ENCODE results near the gene OVAAL. TPM values are rescaled to one million over a fixed set of nuclear protein-coding genes. Genes with fewer than 3 reads are reported as not detected.
A peak's percentile ranks its signal among the peaks of the same experiment; 100 is the strongest.

OVAAL gene
- total RNA-seq, 3 donors from 2014 or later (not counting 1 experiment from before 2014, with no cell fraction given) = not detected

- H3K36me3 Mint-ChIP-seq = no peaks in the 10 kb centered on the region
- H3K27ac Mint-ChIP-seq = no peak overlapping the region
- peaks cover 19 to 42% of the 10 kb centered on the region in 2 donors for H3K27me3 Mint-ChIP-seq (ENCODE audit: low read depth in 2 of 2)
- H3K9me3 ChIP-seq (ENCODE audit: control insufficient read depth, insufficient read depth, low read length) = no peaks in the 10 kb centered on the region
- ATAC-seq (peak in 1 of 3 donors; percentile 8), DNase-seq (no peak)
- no peaks in the 10 kb centered on the region for H3K4me1 Mint-ChIP-seq
- H3K4me3 ChIP-seq (ENCODE audit: low read length) = no peak overlapping the region
- intact Hi-C loops (cut with micrococcal nuclease) = no loop called here
- no peaks in the 10 kb centered on the region for H3K27me3 ChIP-seq (ENCODE audit: control insufficient read depth, insufficient read depth, low read length)
- no peaks in the 10 kb centered on the region for H3K36me3 ChIP-seq (ENCODE audit: control insufficient read depth, insufficient read depth, low read length)
- no peaks in the 10 kb centered on the region for H3K9me3 Mint-ChIP-seq
- TF ChIP-seq, protein P1, sequence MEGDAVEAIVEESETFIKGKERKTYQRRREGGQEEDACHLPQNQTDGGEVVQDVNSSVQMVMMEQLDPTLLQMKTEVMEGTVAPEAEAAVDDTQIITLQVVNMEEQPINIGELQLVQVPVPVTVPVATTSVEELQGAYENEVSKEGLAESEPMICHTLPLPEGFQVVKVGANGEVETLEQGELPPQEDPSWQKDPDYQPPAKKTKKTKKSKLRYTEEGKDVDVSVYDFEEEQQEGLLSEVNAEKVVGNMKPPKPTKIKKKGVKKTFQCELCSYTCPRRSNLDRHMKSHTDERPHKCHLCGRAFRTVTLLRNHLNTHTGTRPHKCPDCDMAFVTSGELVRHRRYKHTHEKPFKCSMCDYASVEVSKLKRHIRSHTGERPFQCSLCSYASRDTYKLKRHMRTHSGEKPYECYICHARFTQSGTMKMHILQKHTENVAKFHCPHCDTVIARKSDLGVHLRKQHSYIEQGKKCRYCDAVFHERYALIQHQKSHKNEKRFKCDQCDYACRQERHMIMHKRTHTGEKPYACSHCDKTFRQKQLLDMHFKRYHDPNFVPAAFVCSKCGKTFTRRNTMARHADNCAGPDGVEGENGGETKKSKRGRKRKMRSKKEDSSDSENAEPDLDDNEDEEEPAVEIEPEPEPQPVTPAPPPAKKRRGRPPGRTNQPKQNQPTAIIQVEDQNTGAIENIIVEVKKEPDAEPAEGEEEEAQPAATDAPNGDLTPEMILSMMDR (IDR thresholded peaks at IDR 0.05) = no peak
- WGBS (ENCODE audit: insufficient coverage) = 84% methylated on average over 10 of the region's 10 CpGs
- H3K27ac ChIP-seq (ENCODE audit: low read length) = no peak overlapping the region
- no peak overlapping the region for H3K4me3 Mint-ChIP-seq
- H3K4me1 ChIP-seq (ENCODE audit: control insufficient read depth, insufficient read depth, low read length) = no peaks in the 10 kb centered on the region
Measured at GRCh38 chr1:180571832-180572636, 13.3 kb downstream of the OVAAL start.

DNA sequence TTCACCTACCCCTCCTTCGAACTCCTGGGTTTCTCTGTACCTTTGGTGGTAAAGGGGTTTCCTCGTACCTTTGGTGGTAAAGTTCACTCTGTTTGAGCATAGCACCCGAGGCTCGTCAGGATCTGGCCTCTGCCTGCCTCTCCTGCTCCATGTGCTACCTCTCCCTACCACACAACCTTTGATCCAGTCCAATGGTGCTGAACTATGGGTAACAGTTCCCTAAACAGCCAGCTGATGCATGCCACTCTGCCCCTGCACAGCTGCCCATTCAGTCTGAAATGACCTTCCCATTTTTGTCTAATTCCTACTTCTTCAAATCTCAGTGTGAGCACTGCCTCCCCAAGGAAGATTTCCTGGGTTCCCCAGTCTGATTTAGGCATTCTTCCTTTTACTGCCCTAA lies 14.0 kb downstream of the OVAAL start:
- H3K4me1 Mint-ChIP-seq = no peaks in the 10 kb centered on the region

DNA sequence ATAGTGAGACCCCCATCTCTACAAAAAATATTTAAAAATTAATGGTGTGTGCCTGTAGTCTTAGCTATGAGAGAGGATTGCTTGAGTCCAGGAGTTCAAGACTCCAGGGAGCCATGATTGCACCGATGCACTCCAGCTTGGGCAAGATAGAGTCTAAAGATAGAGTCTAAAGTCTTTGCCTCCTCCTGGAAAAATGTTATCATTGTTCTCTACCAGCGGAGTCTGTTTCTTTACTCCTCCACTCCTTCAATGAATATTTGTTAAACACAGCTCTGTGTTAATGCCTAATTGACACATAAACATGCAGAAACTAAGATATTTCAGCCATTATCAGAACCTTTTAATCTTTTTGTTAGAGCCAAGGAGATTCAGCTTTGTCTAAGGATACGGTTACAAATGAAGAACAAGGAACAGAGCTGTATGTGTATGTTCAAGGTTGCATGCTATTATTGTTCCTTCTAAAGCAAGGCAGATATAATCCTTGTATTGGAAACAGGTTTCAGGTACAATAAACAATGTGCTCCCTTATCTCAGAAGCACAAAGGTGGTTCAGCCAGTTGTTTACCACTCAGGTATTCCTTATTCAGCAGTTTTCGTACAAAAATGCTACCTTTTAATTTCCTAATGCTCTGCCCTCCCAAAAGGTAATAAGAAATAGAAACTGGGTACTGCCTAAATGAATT lies 15.4 kb downstream of the OVAAL start:
- Histone ChIP-seq H3K4me1 (ENCODE audit: control insufficient read depth, insufficient read depth, low read length) (no peaks in the 10 kb centered on the region), H3K4me3 (ENCODE audit: low read length) (no peak overlapping the region), H3K27me3 (ENCODE audit: control insufficient read depth, insufficient read depth, low read length) (no peaks in the 10 kb centered on the region), H3K36me3 (ENCODE audit: control insufficient read depth, insufficient read depth, low read length) (no peaks in the 10 kb centered on the region), H3K27ac (ENCODE audit: low read length) (no peak overlapping the region), H3K9me3 (ENCODE audit: control insufficient read depth, insufficient read depth, low read length) (no peaks in the 10 kb centered on the region)
- no peaks in the 10 kb centered on the region for H3K36me3 Mint-ChIP-seq
- H3K27me3 Mint-ChIP-seq (ENCODE audit: low read depth in 2 of 2) = peaks cover 12 to 27% of the 10 kb centered on the region in 2 donors
- H3K4me1 Mint-ChIP-seq = no peaks in the 10 kb centered on the region
- H3K9me3 Mint-ChIP-seq = no peaks in the 10 kb centered on the region
- no peak overlapping the region for H3K27ac Mint-ChIP-seq
- ATAC-seq (no peak), DNase-seq (no peak)
- TF ChIP-seq, protein P1 (IDR thresholded peaks at IDR 0.05) = no peak
- H3K4me3 Mint-ChIP-seq = no peak overlapping the region
- WGBS (ENCODE audit: insufficient coverage) = 93% methylated on average over 4 of the region's 4 CpGs
- intact Hi-C loops (cut with micrococcal nuclease) = no loop called here

More for the DNA sequence above, 14.0 kb downstream of the OVAAL start:
- no peaks in the 10 kb centered on the region for H3K9me3 ChIP-seq (ENCODE audit: control insufficient read depth, insufficient read depth, low read length)
- H3K36me3 Mint-ChIP-seq = no peaks in the 10 kb centered on the region
- no peaks in the 10 kb centered on the region for H3K9me3 Mint-ChIP-seq
- H3K27me3 Mint-ChIP-seq (ENCODE audit: low read depth in 2 of 2) = peaks cover 16 to 35% of the 10 kb centered on the region in 2 donors
- no peak for DNase-seq
- no peak for ATAC-seq
- no peak overlapping the region for H3K4me3 Mint-ChIP-seq
- H3K27ac Mint-ChIP-seq = no peak overlapping the region
- 86% methylated on average over 3 of the region's 4 CpGs for WGBS (ENCODE audit: insufficient coverage)
- no peaks in the 10 kb centered on the region for H3K27me3 ChIP-seq (ENCODE audit: control insufficient read depth, insufficient read depth, low read length)
- no peaks in the 10 kb centered on the region for H3K4me1 ChIP-seq (ENCODE audit: control insufficient read depth, insufficient read depth, low read length)
- no peak overlapping the region for H3K27ac ChIP-seq (ENCODE audit: low read length)
- intact Hi-C loops (cut with micrococcal nuclease) = no loop called here
- no peak overlapping the region for H3K4me3 ChIP-seq (ENCODE audit: low read length)
- H3K36me3 ChIP-seq (ENCODE audit: control insufficient read depth, insufficient read depth, low read length) = no peaks in the 10 kb centered on the region
- TF ChIP-seq, protein P1 (IDR thresholded peaks at IDR 0.05) = no peak

All from natural killer cell (primary cell).